ENCODE results near the gene ZNF215.
"Not testable (repeated sequence)": the region's sequence is repeated elsewhere in the genome, so short reads cannot be mapped to it uniquely, and the experiment has no call there.

Gene ZNF215

GRCh38 chr11:6962673-6963072, 36.4 kb downstream of the ZNF215 start:
- Histone ChIP-seq H3K4me3 (ENCODE audit: low read depth in 1 of 2, low read length in 2 of 2) (no peak overlapping the region), H3K4me2 (ENCODE audit: insufficient read depth, low read length) (no peak overlapping the region)
- TF ChIP-seq, protein P1, sequence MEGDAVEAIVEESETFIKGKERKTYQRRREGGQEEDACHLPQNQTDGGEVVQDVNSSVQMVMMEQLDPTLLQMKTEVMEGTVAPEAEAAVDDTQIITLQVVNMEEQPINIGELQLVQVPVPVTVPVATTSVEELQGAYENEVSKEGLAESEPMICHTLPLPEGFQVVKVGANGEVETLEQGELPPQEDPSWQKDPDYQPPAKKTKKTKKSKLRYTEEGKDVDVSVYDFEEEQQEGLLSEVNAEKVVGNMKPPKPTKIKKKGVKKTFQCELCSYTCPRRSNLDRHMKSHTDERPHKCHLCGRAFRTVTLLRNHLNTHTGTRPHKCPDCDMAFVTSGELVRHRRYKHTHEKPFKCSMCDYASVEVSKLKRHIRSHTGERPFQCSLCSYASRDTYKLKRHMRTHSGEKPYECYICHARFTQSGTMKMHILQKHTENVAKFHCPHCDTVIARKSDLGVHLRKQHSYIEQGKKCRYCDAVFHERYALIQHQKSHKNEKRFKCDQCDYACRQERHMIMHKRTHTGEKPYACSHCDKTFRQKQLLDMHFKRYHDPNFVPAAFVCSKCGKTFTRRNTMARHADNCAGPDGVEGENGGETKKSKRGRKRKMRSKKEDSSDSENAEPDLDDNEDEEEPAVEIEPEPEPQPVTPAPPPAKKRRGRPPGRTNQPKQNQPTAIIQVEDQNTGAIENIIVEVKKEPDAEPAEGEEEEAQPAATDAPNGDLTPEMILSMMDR (IDR thresholded peaks at IDR 0.05; ENCODE audit: borderline replicate concordance, extremely low read depth, low read length, poor library complexity, severe bottlenecking): no peak
- no peak for TF ChIP-seq EZH2 (IDR thresholded peaks at IDR 0.05; ENCODE audit: borderline replicate concordance, low read depth, low read length, severe bottlenecking)

DNA sequence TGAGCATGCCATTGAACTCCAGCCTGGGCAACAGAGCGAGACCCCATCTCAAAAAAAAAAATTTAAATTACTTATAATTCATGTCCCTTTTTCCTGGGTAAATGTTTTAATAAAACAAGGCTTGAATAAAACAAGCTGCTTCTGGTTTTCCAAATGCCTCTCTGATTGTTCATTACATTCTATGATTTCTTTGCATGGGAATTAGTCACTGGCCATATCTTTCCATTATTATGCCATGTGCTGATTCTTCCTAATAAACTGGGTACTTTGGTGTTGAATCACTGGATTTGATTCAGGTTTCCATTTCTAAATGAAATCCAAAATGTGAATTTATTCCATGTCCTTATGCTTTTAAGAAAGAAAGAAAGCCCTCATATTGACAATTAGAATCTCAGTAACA, 42.6 kb downstream of the ZNF215 start:
- no peak overlapping the region for H3K4me2 ChIP-seq (ENCODE audit: insufficient read depth, low read length)
- TF ChIP-seq, protein P1 (IDR thresholded peaks at IDR 0.05; ENCODE audit: borderline replicate concordance, extremely low read depth, low read length, poor library complexity, severe bottlenecking): no peak
- no peak for TF ChIP-seq EZH2 (IDR thresholded peaks at IDR 0.05; ENCODE audit: borderline replicate concordance, low read depth, low read length, severe bottlenecking)
- H3K4me3 ChIP-seq (ENCODE audit: low read depth in 1 of 2, low read length in 2 of 2): no peak overlapping the region
- H3K27ac ChIP-seq (ENCODE audit: low read length): no peak overlapping the region
- no peaks in the 10 kb centered on the region for H4K20me1 ChIP-seq (ENCODE audit: insufficient read depth, low read length)
- no peaks in the 10 kb centered on the region for H3K79me2 ChIP-seq (ENCODE audit: insufficient read depth, low read length)
- ATAC-seq (ENCODE audit: insufficient read depth, low read depth) (no peak), DNase-seq (no peak)
- no peaks in the 10 kb centered on the region for H3K4me1 ChIP-seq (ENCODE audit: insufficient read depth, low read length)
- H3K9me3 ChIP-seq (ENCODE audit: insufficient read depth, low read length, severe bottlenecking): no peaks in the 10 kb centered on the region
- no peak overlapping the region for H2AFZ ChIP-seq (ENCODE audit: low read depth, low read length)
- no peak overlapping the region for H3K9ac ChIP-seq (ENCODE audit: low read depth, low read length)
- no peaks in the 10 kb centered on the region for H3K36me3 ChIP-seq (ENCODE audit: insufficient read depth, low read length)
- no peaks in the 10 kb centered on the region for H3K27me3 ChIP-seq (ENCODE audit: insufficient read depth, low read length, poor library complexity)

More at GRCh38 chr11:6962673-6963072, 36.4 kb downstream of the ZNF215 start:
- Histone ChIP-seq H3K9me3 (ENCODE audit: insufficient read depth, low read length, severe bottlenecking) (no peaks in the 10 kb centered on the region), H3K27ac (ENCODE audit: low read length) (no peak overlapping the region), H2AFZ (ENCODE audit: low read depth, low read length) (no peak overlapping the region), H4K20me1 (ENCODE audit: insufficient read depth, low read length) (no peaks in the 10 kb centered on the region), H3K27me3 (ENCODE audit: insufficient read depth, low read length, poor library complexity) (no peaks in the 10 kb centered on the region), H3K79me2 (ENCODE audit: insufficient read depth, low read length) (no peaks in the 10 kb centered on the region), H3K36me3 (ENCODE audit: insufficient read depth, low read length) (peaks cover 4% of the 10 kb centered on the region; the same call in 1 of the 2 replicates), H3K9ac (ENCODE audit: low read depth, low read length) (no peak overlapping the region), H3K4me1 (ENCODE audit: insufficient read depth, low read length) (no peaks in the 10 kb centered on the region)
- no peak for ATAC-seq (ENCODE audit: insufficient read depth, low read depth)
- DNase-seq: no peak

GRCh38 chr11:6969854-6970253, 43.6 kb downstream of the ZNF215 start:
- not testable (repeated sequence) for ATAC-seq (ENCODE audit: insufficient read depth, low read depth); H3K4me1 ChIP-seq (ENCODE audit: insufficient read depth, low read length); H3K4me2 ChIP-seq (ENCODE audit: insufficient read depth, low read length); H3K79me2 ChIP-seq (ENCODE audit: insufficient read depth, low read length); H3K4me3 ChIP-seq (ENCODE audit: low read depth in 1 of 2, low read length in 2 of 2); H3K9me3 ChIP-seq (ENCODE audit: insufficient read depth, low read length, severe bottlenecking); H3K27me3 ChIP-seq (ENCODE audit: insufficient read depth, low read length, poor library complexity); H3K36me3 ChIP-seq (ENCODE audit: insufficient read depth, low read length); H4K20me1 ChIP-seq (ENCODE audit: insufficient read depth, low read length); DNase-seq; H3K27ac ChIP-seq (ENCODE audit: low read length); H2AFZ ChIP-seq (ENCODE audit: low read depth, low read length); H3K9ac ChIP-seq (ENCODE audit: low read depth, low read length)

- no peaks in the 10 kb centered on the region for H3K27me3 ChIP-seq (ENCODE audit: insufficient read depth, low read length, poor library complexity)
- TF ChIP-seq, protein P1 (IDR thresholded peaks at IDR 0.05; ENCODE audit: borderline replicate concordance, extremely low read depth, low read length, poor library complexity, severe bottlenecking): no peak
- TF ChIP-seq EZH2 (IDR thresholded peaks at IDR 0.05; ENCODE audit: borderline replicate concordance, low read depth, low read length, severe bottlenecking): no peak
- H3K27ac ChIP-seq (ENCODE audit: low read length): no peak overlapping the region
- H3K9ac ChIP-seq (ENCODE audit: low read depth, low read length): no peak overlapping the region
- no peak overlapping the region for H3K4me2 ChIP-seq (ENCODE audit: insufficient read depth, low read length)
- no peaks in the 10 kb centered on the region for H3K36me3 ChIP-seq (ENCODE audit: insufficient read depth, low read length)
- no peak for DNase-seq
- H3K9me3 ChIP-seq (ENCODE audit: insufficient read depth, low read length, severe bottlenecking): no peaks in the 10 kb centered on the region
- ATAC-seq (ENCODE audit: insufficient read depth, low read depth): no peak
- H2AFZ ChIP-seq (ENCODE audit: low read depth, low read length): no peak overlapping the region
- no peak overlapping the region for H3K4me3 ChIP-seq (ENCODE audit: low read depth in 1 of 2, low read length in 2 of 2)
- no peaks in the 10 kb centered on the region for H4K20me1 ChIP-seq (ENCODE audit: insufficient read depth, low read length)
- H3K79me2 ChIP-seq (ENCODE audit: insufficient read depth, low read length): no peaks in the 10 kb centered on the region
- H3K4me1 ChIP-seq (ENCODE audit: insufficient read depth, low read length): no peaks in the 10 kb centered on the region
Measured at GRCh38 chr11:6979365-6979764, 53.1 kb downstream of the ZNF215 start.

Data from DND-41 (cell line).